Activated naive CD4-positive, alpha-beta T cell treated with anti-CD3 and anti-CD28 coated beads, Interleukin-2, amount 50 U/mL, for 24 hours (primary cell): Measurements from ENCODE around the gene FGF1.
A peak's percentile ranks its signal among the peaks of the same experiment; 100 is the strongest.

ENCODE experiments used
- H3K27ac Mint-ChIP-seq: one replicate; pipeline ENCODE4 v1.8.0; 2021; ENCODE audit warnings: mild to moderate bottlenecking, mixed read lengths
- H3K27me3 Mint-ChIP-seq: one replicate; pipeline ENCODE4 v1.8.0; 2021; ENCODE audit warnings: mixed read lengths
- H3K36me3 Mint-ChIP-seq: one replicate; pipeline ENCODE4 v1.8.0; 2021; ENCODE audit warnings: mixed read lengths
- H3K4me1 Mint-ChIP-seq: one replicate; pipeline ENCODE4 v1.8.0; 2021; ENCODE audit warnings: mixed read lengths
- H3K4me3 Mint-ChIP-seq: one replicate; pipeline ENCODE4 v1.8.0; 2021; ENCODE audit warnings: mild to moderate bottlenecking, mixed read lengths
- H3K9me3 Mint-ChIP-seq: one replicate; pipeline ENCODE4 v1.8.0; 2021; ENCODE audit warnings: mixed read lengths

The FGF1 gene

DNA sequence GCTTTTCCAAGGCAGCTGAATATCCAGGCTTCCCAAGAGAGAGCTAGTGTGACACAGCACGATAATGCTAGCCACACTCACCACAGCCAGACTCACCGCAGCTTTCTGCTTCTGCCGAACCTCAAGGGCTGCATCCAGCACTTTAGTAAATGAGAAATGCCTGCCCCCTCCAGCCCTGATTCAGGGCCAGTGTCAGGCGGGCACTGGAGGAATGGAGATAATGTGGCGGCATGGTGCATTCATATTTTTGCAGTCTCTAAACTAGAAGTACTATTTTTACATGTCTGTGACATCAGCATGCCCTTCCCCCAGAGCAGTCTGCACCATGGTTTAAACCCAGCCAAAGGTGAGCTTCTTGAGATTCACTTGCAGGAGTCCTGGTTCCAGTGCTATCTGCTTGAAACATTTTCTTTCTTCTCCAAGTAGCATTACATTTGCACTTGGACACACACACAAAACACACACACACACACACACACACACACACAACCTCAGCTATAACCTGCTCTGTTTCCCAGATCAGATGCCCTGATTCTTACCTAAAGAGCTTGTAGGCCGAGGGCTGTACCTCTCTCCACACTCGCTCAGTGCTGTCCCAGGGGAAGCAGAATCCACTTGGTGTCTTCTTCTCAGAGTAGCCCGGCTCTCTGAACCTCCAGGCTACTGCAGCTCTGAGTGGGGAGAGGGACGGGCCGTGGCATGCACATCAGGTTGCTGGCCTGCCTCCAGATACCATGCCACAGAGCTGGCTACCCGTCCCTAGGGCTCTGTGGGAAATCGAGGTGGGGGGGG is at the start of gene FGF1:
Gene FGF1, minus strand, starts transcription at position 673 of the 792 bp plus-strand sequence. CDS start 71,963 bp downstream, outside the sequence.
- Mint-ChIP-seq H3K4me1 (no peaks in the 10 kb centered on the region), H3K27ac (no peak within 1 kb of the TSS), H3K9me3 (no peaks in the 10 kb centered on the region), H3K27me3 (peaks cover 1% of the 10 kb centered on the region), H3K4me3 (no peak within 1 kb of the TSS), H3K36me3 (no peaks in the 10 kb centered on the region)

DNA sequence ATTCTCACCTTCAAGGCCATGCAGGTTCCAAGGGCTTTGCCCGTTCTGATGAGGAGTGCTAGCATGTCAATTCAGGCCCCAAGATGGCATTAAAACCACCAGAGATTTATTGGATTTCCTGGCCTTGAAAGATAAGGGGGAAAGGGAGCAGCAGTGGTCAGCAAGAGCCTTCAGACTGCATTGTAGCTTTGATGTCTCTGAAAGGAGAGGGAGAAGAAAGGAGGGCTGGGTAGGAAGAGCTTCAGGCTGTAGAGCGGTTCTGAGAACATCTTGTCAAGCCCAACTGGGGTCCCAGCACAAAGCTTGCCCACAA is 41.8 kb upstream of the FGF1 start:
- Mint-ChIP-seq H3K4me1 (no peaks in the 10 kb centered on the region), H3K4me3 (no peak overlapping the region), H3K27ac (no peak overlapping the region), H3K27me3 (peaks cover 3% of the 10 kb centered on the region), H3K36me3 (no peaks in the 10 kb centered on the region), H3K9me3 (no peaks in the 10 kb centered on the region)

DNA sequence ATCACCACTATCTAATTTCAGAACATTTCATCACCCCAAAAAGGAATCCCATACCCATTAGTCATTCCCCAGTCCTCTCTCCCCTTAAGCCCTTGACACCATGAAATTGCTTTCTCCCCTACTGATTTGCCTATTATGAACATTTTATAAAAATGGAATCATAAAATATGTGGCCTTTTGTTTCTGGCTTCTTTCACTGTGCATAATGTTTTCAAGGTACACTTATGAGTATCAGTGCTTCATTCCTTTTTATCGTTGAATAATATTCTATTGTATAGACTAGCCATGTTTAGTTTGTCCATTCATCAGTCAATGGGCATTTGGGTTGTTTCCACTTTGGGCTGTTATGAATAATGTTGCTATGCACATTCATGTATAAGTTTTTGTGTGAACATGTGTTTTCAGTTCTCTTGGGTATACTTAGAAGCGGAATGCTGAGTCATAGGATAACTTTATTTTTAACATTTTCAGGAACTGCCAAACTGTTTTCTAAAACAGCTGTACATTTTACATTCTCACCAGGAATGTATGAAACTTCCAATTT is 40.4 kb upstream of the FGF1 start:
- H3K4me3 Mint-ChIP-seq, result no peak overlapping the region
- H3K27ac Mint-ChIP-seq, result no peak overlapping the region
- no peaks in the 10 kb centered on the region for H3K4me1 Mint-ChIP-seq
- H3K9me3 Mint-ChIP-seq, result no peaks in the 10 kb centered on the region
- H3K27me3 Mint-ChIP-seq, result peaks cover 3% of the 10 kb centered on the region
- H3K36me3 Mint-ChIP-seq, result no peaks in the 10 kb centered on the region

DNA sequence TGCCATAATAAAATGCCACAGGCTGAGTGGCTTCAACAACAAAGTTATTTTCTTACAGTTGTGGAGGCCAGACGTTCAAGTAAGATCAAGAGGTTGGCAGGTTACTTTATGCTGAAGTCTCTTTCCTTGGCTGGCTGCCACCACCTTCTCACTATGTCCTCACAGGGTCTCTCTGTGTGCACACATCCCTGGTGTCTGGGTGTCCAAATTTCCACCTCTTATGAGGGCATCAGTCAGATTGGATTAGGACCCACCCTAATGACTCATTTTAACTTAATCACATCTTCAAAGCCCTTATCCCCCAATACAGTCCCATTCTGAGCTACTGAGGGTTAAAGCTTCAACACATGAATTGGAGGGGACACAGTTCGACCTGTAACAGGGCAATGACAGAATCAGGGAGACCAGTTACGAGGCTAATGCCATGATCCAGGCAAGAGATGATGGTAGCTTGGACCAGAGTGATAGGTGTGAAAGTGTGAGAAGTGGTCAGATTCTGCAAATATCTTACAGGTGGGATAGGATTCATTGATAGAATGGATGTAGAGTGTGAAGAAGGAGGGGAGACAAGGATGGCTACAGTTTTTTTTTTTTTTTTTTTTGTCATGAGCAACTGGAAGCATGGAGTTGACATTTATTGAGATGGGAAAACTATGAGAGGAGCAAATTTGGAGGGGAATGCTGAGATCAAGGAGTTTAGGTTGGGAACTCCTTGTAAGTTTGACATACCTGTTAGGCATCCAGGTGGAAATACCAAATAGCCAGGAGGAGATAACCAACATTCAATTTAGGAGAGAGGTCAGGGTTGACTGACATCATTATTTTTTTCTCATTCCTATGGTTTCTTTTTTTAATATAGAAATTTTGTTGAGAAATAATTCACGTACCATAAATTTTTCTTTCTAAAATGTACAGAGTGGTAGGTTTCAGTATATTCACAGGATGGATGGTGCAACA is 39.6 kb upstream of the FGF1 start:
- Mint-ChIP-seq H3K27me3 (peaks cover 3% of the 10 kb centered on the region), H3K9me3 (no peaks in the 10 kb centered on the region), H3K36me3 (no peaks in the 10 kb centered on the region), H3K27ac (no peak overlapping the region), H3K4me3 (no peak overlapping the region), H3K4me1 (no peaks in the 10 kb centered on the region)

DNA sequence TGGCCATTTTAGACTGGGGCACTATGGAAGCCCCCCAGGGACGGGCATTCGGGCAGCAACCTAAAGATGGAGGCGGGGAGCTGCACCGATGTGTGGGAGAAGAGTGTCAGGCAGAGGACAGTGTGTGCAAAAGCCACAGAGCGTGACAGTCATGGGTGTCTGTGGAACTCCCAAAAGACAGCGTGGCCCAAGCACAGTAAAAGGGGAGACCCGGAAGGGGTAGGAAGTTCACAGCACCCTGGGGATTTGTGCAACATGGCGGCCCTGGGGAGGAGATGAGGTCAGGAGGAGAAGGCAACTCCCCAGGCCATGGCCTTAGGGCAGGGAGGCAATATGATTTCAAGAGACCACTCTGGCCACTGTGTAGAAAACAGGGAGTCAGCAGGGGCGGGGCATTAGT is 38.9 kb upstream of the FGF1 start:
- Mint-ChIP-seq H3K4me3 (no peak overlapping the region), H3K36me3 (no peaks in the 10 kb centered on the region), H3K4me1 (no peaks in the 10 kb centered on the region), H3K27ac (no peak overlapping the region), H3K9me3 (no peaks in the 10 kb centered on the region), H3K27me3 (peaks cover 3% of the 10 kb centered on the region)

DNA sequence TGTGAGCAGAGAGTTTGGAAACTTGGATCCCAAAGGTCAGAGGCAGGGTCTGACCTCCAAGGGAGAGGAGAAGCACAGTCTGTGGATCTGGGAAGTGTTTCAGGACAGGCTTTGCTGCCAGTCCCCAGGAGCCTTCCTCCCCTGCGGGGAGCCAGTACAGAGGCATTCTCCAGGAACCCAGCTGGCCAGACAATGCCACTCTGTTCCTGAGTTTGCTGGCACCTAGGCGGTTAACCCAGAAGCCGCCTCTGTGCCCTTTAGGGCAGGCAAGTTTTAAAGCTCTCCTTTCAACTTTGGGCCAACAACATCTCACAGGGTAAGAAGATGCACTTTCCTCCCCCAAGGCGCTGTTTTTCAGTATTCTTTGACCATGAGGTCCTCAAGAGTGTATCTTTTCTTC is 37.0 kb upstream of the FGF1 start:
- Mint-ChIP-seq H3K4me1 (no peaks in the 10 kb centered on the region), H3K9me3 (no peaks in the 10 kb centered on the region), H3K27me3 (peaks cover 3% of the 10 kb centered on the region), H3K4me3 (no peak overlapping the region), H3K36me3 (no peaks in the 10 kb centered on the region), H3K27ac (no peak overlapping the region)

DNA sequence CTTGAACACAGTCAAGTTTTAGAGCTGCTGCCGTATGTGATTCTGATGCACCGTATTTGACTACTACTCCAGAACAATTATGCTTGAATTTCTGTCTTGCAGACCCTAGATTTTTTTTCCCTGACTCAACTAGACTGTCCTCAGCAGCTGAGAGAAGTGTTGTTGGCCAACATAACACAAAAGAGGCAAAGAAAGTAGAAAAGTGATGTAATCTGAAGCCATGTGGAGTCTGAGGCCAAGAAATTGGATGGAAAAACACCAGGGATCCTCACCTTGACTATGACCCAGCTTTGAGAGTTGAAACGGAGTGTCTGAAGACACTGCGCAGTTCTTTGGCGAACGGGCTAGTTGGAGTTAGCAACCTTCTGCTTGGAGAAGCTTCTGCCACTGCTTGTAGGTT is 36.3 kb upstream of the FGF1 start:
- H3K36me3 Mint-ChIP-seq, result no peaks in the 10 kb centered on the region
- no peaks in the 10 kb centered on the region for H3K9me3 Mint-ChIP-seq
- peaks cover 3% of the 10 kb centered on the region for H3K4me1 Mint-ChIP-seq
- H3K27me3 Mint-ChIP-seq, result peaks cover 3% of the 10 kb centered on the region
- H3K4me3 Mint-ChIP-seq, result no peak overlapping the region
- no peak overlapping the region for H3K27ac Mint-ChIP-seq

DNA sequence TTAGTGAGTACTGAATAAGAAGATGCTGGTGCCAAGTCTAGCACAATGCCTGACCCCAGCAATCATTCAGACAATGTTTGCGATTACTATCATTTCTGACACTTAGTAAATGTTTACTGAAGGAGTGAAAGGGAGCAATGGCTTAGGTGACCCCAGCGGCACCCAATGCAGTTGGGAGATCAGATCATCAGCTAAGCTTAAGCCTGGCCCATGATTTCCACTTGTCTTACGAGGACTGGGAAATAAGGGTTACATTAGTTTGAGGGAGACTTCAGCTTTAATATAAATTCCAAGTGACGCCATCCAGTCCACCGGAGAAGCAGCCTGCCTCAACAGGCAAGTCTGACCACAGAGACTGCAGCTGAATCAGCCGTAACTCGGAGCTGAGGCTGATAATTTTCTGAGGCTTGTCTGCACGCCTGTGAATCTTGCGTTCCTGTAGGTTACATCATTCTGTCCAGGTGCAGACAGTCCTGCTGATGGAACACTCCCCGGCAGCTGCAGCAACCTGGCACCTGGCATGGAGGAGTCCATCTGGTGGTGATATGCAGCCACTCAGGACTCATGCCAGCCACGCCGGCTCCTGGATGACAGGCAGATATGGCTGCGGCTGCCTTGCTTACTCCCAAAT is 34.9 kb upstream of the FGF1 start:
- no peak overlapping the region for H3K27ac Mint-ChIP-seq
- H3K36me3 Mint-ChIP-seq, result no peaks in the 10 kb centered on the region
- no peak overlapping the region for H3K4me3 Mint-ChIP-seq
- H3K9me3 Mint-ChIP-seq, result no peaks in the 10 kb centered on the region
- H3K4me1 Mint-ChIP-seq, result peaks cover 3% of the 10 kb centered on the region
- H3K27me3 Mint-ChIP-seq, result peaks cover 3% of the 10 kb centered on the region

DNA sequence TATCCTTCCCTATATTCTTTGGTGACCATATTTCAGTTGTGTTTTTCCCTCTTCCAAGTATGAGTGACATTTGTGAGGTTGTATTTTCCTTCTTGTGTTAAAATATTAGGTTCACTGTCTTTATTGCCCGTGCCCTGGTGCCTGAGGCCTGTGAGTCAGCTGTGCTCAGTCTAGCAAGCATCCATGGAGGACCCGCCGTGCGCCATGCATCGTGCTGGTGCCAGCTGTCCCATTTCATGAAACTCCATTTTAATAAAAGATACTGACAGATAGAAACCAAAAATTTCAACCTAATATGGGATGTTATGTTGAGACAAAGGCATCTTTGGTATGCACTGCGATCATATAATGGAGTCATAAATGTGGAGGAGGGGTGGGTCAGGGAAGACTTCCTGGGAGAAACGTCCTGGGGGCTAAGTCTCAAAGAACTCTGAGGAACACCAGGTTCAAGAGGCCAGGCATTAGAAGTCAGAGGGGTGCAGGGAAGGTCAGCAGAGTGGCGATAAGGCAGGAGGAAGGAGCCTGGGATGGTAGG is 34.0 kb upstream of the FGF1 start:
- no peaks in the 10 kb centered on the region for H3K36me3 Mint-ChIP-seq
- no peaks in the 10 kb centered on the region for H3K9me3 Mint-ChIP-seq
- H3K27ac Mint-ChIP-seq, result no peak overlapping the region
- no peak overlapping the region for H3K4me3 Mint-ChIP-seq
- H3K27me3 Mint-ChIP-seq, result peaks cover 3% of the 10 kb centered on the region
- peaks cover 3% of the 10 kb centered on the region for H3K4me1 Mint-ChIP-seq

DNA sequence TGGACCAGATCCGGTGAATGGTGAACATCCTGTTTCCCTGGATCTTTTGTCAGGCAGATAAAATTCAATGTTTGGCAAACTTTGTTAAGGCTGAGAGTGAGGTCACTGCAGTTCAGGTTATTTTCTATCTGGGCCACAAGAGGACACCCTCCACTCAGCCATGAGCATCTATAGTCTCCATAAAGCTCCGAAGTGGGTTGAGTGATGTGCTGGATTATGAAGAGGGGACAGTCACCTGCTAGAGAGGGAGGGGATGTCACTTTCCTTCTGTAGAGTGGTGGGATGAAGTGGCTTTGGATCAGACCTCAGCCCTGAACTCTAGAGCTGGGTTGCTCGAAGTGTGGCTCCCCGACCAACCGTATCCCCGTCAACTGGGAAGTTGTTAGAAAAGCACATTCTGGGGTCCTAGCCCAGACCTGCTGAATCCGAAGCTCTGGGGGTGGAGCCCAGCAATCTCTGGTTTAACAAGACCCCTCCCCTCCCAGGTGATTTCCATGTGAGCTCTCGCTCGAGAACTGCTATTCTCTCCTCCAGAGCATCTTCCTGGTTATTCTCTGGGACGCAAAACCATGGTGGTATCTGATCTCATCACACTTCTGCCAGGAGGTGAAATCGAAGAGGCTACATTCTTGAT is 31.8 kb upstream of the FGF1 start:
- H3K27ac Mint-ChIP-seq, result no peak overlapping the region
- peaks cover 5% of the 10 kb centered on the region for H3K4me1 Mint-ChIP-seq
- no peak overlapping the region for H3K4me3 Mint-ChIP-seq
- no peaks in the 10 kb centered on the region for H3K27me3 Mint-ChIP-seq
- H3K36me3 Mint-ChIP-seq, result no peaks in the 10 kb centered on the region
- H3K9me3 Mint-ChIP-seq, result no peaks in the 10 kb centered on the region

DNA sequence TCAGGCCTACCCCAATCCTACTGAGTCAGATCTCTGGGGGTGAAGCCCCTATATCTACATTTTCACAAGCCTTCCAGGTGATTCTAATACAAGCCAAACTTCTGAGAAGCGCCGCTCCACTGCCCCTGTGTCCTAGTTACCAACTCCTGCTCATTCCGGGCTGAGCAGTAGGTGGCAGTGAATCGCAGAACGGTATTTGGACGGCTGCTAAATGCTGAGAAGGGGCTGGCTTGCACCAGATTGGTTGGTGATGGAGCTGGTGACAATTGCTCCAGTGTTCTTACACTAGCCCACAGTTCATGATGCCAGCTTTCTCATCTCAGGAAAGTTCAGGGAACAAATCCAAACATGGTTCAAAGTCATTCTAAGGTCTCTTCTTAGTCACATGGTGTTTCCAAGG is 31.1 kb upstream of the FGF1 start:
- H3K4me3 Mint-ChIP-seq, result no peak overlapping the region
- H3K27ac Mint-ChIP-seq, result no peak overlapping the region
- no peaks in the 10 kb centered on the region for H3K27me3 Mint-ChIP-seq
- peaks cover 6% of the 10 kb centered on the region for H3K4me1 Mint-ChIP-seq
- H3K9me3 Mint-ChIP-seq, result no peaks in the 10 kb centered on the region
- H3K36me3 Mint-ChIP-seq, result no peaks in the 10 kb centered on the region

DNA sequence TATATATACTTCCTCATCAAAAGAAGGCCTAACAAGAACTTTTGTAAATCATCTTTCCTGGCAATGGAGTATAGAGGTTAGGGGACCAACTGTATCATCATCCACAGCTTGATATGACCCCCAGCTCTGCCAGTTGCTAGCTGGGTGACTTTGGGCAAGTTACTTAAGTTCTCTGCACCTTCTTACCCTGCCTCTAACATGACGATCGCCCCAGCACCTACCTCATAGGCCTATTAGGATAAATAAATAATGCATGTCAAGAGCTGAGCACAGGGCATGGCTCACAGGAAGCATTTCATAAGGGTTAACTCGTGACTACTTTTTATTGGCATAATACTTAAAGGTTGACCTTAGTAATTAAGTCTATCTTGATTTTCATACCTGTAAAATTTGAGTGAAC is 29.4 kb upstream of the FGF1 start:
- Mint-ChIP-seq H3K27ac (no peak overlapping the region), H3K27me3 (no peaks in the 10 kb centered on the region), H3K4me1 (peaks cover 6% of the 10 kb centered on the region), H3K4me3 (no peak overlapping the region), H3K36me3 (no peaks in the 10 kb centered on the region), H3K9me3 (no peaks in the 10 kb centered on the region)

DNA sequence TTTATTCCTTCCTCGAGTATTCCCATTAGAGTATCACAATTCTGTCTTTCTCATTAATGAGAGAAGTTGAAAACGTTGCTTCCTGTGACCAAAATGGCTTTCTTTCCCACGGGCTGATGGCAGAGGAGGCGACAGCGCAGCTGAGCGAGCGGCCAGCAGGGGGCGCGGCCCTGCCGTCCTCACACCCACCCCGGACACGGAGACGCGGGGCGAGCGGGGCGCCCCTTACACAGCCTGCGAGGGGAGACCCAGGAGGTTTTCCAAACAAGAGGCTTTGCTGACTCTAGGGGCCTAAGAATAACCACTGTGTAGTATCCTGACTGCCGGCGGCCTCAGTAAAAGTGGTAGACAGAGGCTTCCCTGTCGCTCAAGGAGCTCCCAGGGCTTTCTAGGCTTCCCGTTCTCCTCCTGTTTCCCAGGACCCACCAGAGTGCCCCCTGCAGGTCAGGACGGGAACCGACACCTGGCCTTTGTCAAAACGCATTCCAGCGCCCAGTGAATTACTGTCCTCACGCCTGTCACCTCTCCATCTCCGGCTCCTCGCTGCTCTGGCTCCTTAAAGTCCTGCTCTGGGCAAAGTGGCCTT is 27.3 kb upstream of the FGF1 start:
- H3K27ac Mint-ChIP-seq, result no peak overlapping the region
- H3K27me3 Mint-ChIP-seq, result no peaks in the 10 kb centered on the region
- peaks cover 6% of the 10 kb centered on the region for H3K4me1 Mint-ChIP-seq
- peak overlapping the region; percentile 72 for H3K4me3 Mint-ChIP-seq
- H3K36me3 Mint-ChIP-seq, result no peaks in the 10 kb centered on the region
- no peaks in the 10 kb centered on the region for H3K9me3 Mint-ChIP-seq

DNA sequence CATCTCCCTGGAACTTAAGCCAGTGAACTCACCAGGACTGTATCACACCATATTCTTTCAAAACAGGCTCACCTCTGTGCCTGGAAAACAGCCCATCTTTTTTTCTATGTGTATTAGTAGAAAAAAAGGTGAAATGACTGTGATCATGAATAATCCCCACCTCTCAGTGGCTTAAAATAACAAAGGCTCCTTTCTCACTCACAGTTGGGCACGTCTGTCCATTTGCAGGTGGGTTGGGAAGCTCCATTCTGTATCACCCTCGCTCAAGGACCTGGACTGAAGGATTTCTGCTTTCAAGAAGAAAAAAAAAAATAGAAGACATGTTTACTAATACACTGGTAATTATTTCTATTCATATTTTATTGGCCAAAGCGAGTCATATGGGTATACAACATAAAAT is 17.3 kb upstream of the FGF1 start:
- Mint-ChIP-seq H3K27ac (no peak overlapping the region), H3K36me3 (no peaks in the 10 kb centered on the region), H3K9me3 (no peaks in the 10 kb centered on the region), H3K4me3 (no peak overlapping the region), H3K27me3 (peaks cover 5% of the 10 kb centered on the region), H3K4me1 (no peaks in the 10 kb centered on the region)
